Measurements from ENCODE around the gene DDX1. TPM values are rescaled to one million over a fixed set of nuclear protein-coding genes. Genes with fewer than 3 reads are reported as not detected.

The DDX1 gene
- total RNA-seq, 1 donor from 2014 or later, result 255 TPM

DNA sequence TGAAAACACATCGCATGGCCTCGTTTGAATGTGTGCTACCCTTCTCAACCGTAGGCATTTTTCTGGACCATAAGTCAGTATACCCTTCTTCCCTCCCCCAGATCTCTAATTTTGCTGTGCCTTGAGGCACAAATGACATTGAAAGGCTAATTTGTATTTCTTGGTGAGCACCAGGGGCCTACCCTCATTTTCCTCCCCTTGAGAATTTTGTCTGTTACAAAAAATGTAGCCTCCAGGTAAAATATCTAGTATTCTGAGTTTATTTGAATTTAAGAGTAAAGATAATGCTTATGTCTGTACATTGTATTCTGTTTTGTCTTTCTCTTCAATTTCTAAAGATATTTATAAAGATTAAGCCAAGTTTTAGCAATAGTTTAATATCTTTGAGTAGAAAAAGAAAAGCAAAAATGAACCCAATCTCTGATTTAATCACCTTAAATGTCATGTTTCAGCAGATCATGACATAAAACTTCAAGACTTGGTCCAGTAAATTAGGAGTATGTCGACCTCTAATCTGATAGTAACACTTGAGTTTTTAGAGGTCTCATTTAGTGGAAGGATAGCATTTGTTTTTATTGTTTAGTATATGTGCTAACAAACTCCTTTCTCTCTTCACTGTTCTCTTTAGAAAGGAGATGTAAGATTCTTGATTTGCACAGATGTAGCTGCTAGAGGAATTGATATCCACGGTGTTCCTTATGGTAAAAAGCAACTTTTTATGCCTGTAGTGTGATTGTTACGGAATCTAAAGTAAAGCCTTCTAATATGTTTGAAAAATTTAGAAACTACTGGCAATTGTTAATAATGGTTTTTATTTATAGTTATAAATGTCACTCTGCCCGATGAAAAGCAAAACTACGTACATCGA is 36.4 kb downstream of the DDX1 start:
- no peak for DNase-seq
- H3K9me3 Mint-ChIP-seq (ENCODE audit: unreplicated experiment), result no peaks in the 10 kb centered on the region
- TF ChIP-seq, protein P1, sequence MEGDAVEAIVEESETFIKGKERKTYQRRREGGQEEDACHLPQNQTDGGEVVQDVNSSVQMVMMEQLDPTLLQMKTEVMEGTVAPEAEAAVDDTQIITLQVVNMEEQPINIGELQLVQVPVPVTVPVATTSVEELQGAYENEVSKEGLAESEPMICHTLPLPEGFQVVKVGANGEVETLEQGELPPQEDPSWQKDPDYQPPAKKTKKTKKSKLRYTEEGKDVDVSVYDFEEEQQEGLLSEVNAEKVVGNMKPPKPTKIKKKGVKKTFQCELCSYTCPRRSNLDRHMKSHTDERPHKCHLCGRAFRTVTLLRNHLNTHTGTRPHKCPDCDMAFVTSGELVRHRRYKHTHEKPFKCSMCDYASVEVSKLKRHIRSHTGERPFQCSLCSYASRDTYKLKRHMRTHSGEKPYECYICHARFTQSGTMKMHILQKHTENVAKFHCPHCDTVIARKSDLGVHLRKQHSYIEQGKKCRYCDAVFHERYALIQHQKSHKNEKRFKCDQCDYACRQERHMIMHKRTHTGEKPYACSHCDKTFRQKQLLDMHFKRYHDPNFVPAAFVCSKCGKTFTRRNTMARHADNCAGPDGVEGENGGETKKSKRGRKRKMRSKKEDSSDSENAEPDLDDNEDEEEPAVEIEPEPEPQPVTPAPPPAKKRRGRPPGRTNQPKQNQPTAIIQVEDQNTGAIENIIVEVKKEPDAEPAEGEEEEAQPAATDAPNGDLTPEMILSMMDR (IDR thresholded peaks at IDR 0.05; ENCODE audit: partially characterized antibody, unreplicated experiment), result no peak
- peaks cover 2% of the 10 kb centered on the region for H3K27me3 Mint-ChIP-seq (ENCODE audit: unreplicated experiment)
- no peak overlapping the region for H3K27ac Mint-ChIP-seq (ENCODE audit: unreplicated experiment)
- H3K36me3 Mint-ChIP-seq (ENCODE audit: unreplicated experiment), result peaks cover 18% of the 10 kb centered on the region
- H3K4me1 Mint-ChIP-seq (ENCODE audit: low read depth, unreplicated experiment), result no peaks in the 10 kb centered on the region
- H3K4me3 Mint-ChIP-seq (ENCODE audit: unreplicated experiment), result no peak overlapping the region

DNA sequence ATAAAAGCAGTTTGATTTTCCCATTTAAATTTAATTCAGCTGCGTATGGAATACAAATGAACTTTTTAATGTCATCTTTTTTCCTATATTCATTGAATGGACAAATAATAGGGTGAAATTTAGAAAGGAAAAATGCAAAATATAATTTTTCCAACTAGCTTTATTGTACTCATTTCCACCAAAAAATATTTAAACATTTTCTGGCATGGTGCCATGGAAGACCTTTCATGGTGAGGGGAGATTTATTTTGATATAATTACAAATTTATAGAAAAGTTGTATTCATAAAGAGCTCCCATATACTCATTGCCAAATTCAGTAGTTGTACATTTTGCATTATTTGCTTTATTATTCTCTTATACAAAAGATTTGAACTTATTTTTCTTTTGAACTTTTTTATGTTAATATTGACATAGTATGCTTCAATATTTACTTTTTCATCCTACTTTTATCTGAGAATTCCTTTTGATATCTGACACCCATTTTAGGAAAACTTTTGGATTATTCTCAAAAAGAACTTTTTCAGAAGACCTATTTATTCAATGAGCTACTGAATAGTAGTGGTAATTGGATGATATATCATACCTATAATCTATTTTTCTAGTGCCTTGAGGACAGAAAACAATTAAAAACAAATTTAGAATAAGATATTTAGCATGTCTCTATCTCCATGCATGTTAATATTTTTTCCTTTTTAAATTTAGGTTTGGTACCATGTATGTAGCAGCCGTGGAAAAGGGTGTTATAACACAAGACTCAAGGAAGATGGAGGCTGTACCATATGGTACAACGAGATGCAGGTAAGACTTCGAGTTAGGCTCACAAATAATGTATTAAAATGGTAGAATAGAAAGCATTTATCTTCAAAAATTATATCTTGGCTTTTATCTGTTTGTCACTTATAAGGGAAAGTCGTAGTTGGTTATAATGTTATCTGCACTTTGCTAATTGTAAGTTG is 37.5 kb downstream of the DDX1 start:
- peaks cover 9% of the 10 kb centered on the region for H3K36me3 Mint-ChIP-seq (ENCODE audit: unreplicated experiment)
- no peaks in the 10 kb centered on the region for H3K4me1 Mint-ChIP-seq (ENCODE audit: low read depth, unreplicated experiment)
- TF ChIP-seq, protein P1 (IDR thresholded peaks at IDR 0.05; ENCODE audit: partially characterized antibody, unreplicated experiment), result no peak
- H3K9me3 Mint-ChIP-seq (ENCODE audit: unreplicated experiment), result no peaks in the 10 kb centered on the region
- H3K27ac Mint-ChIP-seq (ENCODE audit: unreplicated experiment), result no peak overlapping the region
- H3K27me3 Mint-ChIP-seq (ENCODE audit: unreplicated experiment), result peaks cover 2% of the 10 kb centered on the region
- H3K4me3 Mint-ChIP-seq (ENCODE audit: unreplicated experiment), result no peak overlapping the region
- no peak for DNase-seq

DNA sequence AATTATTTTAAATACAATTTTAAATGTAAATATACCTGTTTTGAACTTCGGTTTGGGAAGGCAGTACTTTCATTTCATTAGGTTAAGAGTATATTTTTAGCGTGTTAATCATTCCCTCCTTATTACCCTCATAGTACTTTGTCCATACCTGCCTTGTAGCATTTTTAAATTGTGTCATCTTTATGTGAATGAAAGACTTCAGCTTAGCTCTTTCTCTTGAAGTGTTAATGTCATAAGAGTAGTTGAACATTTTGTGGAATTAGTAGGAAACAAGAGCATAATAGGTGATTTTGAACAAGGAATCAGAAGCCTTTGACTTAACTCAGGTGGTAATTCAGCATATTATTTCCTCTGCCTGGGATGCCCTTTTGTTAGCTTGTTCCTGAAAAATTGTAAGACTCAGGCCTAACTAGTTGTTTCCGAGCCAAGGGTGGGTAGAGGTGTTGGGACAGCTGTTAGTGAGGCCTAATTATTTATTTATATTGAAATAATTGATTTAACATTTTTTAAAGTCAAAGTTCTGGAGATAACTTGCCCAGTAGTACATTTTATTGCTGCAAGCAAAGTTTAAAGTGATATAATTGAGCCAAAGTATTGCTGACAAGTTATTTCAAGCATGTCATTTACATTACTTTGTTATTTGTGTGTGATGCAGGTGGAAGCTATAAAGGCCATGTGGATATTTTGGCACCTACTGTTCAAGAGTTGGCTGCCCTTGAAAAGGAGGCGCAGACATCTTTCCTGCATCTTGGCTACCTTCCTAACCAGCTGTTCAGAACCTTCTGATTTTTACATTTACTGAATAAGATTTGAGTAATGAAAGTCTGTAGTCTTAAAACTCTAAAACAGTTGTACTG is 38.7 kb downstream of the DDX1 start:
- Mint-ChIP-seq H3K4me1 (ENCODE audit: low read depth, unreplicated experiment) (no peaks in the 10 kb centered on the region), H3K27me3 (ENCODE audit: unreplicated experiment) (no peaks in the 10 kb centered on the region), H3K4me3 (ENCODE audit: unreplicated experiment) (no peak overlapping the region), H3K27ac (ENCODE audit: unreplicated experiment) (no peak overlapping the region), H3K9me3 (ENCODE audit: unreplicated experiment) (no peaks in the 10 kb centered on the region), H3K36me3 (ENCODE audit: unreplicated experiment) (peaks cover 4% of the 10 kb centered on the region)
- TF ChIP-seq, protein P1 (IDR thresholded peaks at IDR 0.05; ENCODE audit: partially characterized antibody, unreplicated experiment), result no peak
- DNase-seq, result no peak

DNA sequence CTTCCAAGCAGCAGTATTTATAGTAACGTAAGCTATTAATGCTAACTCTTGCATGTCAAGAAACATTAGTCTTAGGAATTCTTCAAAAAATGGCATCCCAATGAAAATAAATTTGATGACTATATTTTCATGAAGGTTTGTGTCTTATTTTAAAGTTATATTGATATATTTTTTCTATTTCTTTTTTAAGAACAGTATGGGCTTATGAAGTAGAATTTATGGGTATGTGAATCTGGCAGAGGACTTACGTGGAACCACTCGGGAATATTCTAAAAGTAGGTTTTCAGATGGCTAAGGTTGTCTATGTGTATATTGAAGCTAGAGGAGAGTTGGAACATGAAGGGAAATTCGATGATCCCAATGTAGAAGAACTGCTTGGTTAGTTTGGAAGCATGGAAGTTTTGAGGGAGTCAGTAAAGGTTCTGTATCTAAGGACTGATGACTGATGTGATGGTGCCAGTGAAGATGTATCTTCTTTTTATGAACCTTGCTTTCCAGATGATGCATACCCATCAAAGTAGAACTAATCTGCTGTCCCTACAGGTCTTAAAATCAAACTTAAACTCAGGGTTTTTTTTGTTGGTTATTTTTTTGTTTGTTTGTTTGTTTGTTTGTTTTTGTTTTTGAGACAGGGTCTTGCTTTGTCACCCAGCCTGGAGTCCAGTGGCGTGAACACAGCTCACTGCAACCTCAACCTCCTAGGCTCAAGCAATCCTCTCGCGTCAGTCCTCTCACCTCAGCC is 39.5 kb downstream of the DDX1 start:
- TF ChIP-seq, protein P1 (IDR thresholded peaks at IDR 0.05; ENCODE audit: partially characterized antibody, unreplicated experiment), result no peak
- Mint-ChIP-seq H3K27me3 (ENCODE audit: unreplicated experiment) (no peaks in the 10 kb centered on the region), H3K4me1 (ENCODE audit: low read depth, unreplicated experiment) (no peaks in the 10 kb centered on the region), H3K9me3 (ENCODE audit: unreplicated experiment) (no peaks in the 10 kb centered on the region), H3K27ac (ENCODE audit: unreplicated experiment) (no peak overlapping the region), H3K36me3 (ENCODE audit: unreplicated experiment) (peaks cover 4% of the 10 kb centered on the region), H3K4me3 (ENCODE audit: unreplicated experiment) (no peak overlapping the region)
- no peak for DNase-seq

All from glutamatergic neuron (in vitro differentiated cells).